ENCODE data around the gene HCST.

DNA sequence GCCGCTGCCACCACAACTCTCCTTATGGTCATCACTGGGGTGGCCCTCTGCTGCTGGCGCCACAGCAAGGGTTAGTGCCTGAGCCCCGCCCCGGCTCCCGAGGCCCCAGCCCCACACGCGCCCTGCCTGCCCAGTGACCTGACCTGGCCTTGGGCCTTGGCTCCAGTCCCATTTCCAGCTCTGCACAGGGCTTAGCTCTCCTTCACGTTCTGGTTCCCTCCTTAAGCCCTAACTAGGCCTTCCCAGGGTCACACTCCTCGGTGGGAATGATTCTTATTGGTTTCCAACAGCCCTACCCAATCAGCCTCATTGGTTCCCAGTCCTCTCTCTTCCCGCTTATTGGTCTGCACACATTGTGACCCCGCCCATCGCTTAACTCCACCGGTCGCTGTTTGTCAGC lies 39.8 kb upstream of the HCST start:
- TF ChIP-seq, protein P1, sequence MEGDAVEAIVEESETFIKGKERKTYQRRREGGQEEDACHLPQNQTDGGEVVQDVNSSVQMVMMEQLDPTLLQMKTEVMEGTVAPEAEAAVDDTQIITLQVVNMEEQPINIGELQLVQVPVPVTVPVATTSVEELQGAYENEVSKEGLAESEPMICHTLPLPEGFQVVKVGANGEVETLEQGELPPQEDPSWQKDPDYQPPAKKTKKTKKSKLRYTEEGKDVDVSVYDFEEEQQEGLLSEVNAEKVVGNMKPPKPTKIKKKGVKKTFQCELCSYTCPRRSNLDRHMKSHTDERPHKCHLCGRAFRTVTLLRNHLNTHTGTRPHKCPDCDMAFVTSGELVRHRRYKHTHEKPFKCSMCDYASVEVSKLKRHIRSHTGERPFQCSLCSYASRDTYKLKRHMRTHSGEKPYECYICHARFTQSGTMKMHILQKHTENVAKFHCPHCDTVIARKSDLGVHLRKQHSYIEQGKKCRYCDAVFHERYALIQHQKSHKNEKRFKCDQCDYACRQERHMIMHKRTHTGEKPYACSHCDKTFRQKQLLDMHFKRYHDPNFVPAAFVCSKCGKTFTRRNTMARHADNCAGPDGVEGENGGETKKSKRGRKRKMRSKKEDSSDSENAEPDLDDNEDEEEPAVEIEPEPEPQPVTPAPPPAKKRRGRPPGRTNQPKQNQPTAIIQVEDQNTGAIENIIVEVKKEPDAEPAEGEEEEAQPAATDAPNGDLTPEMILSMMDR (IDR thresholded peaks at IDR 0.05 in 8 of 11, conservative IDR thresholded peaks at IDR 0.05 in 3 of 11): no peak
- no peak for TF ChIP-seq POLR2AphosphoS5 (IDR thresholded peaks at IDR 0.05)

All from spleen (tissue), 7 donors.